ENCODE measurements around the gene CAPN13.

The CAPN13 gene

DNA sequence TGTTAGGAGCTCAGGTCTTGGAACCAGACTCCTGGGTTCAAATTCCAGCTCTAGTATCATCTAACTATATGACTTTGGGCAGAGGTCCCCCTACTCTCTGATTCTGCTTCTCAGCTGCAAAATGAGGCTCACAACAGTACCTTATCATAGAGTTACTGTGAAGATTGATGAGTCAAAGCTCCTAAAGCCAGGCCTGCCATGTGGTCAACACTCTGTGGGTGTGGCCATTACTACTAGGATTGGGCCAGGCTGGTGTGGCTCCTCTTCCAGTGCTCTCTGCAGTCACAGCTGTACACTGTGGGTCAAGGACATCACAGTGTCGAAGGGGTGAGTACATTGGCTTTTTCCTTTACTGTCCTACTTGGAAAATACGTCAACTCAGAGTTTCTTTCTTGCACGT, 22.6 kb downstream of the CAPN13 start:
- DNase-seq: no peak

DNA sequence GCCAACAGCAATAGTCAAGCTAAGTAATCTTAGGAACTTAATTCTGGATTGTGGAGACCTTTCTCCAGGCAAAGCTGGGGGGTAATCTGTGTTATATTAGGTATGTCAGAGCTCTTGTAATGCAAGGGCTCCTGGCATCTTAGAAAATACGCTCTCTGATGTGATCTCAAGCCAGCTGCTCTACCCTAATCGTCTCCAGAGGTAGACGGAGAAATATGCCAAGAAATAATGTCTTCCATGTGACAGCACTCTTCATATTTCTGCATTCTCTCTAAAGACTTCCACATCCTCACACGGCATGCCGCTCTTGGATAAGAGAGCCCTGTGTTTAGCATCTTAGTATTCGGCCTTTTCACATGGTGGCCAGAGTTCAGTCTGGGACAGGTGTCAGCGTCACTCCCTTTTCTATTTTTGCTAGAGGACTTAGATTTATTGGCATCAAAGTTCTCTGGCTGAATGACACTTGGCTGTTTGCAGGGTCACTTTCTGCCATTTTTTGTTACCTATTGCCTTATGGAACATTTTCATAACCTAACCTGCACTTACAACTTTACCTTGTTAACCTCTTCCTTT, 25.2 kb downstream of the CAPN13 start:
- no peak for DNase-seq

- DNase-seq: no peak
Observed at GRCh38 chr2:30781451-30781850, 25.8 kb downstream of the CAPN13 start.

DNA sequence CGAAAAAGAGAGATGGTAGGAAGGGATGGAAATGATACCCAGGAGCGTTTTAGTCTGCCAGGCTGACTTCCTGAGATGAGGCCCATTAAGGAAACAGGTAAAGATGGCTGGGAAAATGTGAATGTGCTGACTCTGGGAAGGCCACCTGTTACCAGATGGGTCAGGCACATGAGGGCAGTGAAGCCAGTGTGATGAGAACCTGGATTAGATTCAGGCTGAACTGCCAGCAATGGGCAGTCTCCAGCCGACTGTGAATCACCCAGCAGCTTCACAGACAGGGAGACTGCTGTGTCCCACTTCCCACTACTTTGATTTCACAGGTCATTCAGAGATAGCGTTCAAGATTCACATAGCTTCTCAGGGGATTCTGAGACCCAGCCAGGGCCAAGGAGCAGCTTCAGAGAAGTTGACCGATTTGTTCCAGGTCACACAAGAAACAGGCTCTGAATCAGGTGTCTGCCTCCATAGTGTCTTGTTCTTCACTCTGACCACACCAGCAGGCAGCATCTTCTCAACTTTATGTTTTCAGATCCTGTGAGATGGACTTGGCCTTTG, 26.4 kb downstream of the CAPN13 start:
- no peak for DNase-seq

DNA sequence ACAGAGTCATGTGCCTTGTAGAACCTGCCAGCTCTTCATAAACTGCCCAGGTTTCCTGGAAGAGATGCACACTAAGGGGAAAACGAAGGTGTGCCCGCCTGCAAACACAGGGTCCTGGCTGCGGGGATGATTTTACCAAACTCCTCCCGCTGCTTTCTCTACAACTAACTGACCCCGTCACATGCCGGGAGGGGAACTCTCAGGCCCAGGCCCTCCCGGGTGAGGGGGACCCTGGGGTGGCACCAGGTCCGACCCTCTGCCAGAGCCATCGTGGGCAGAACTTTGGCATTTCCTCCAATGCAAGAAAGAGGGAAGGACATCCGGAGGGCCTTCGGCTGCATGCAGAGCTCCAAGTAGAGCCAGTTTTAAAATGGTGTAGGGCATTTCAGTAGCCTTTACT, 28.6 kb downstream of the CAPN13 start:
- no peak for DNase-seq

DNA sequence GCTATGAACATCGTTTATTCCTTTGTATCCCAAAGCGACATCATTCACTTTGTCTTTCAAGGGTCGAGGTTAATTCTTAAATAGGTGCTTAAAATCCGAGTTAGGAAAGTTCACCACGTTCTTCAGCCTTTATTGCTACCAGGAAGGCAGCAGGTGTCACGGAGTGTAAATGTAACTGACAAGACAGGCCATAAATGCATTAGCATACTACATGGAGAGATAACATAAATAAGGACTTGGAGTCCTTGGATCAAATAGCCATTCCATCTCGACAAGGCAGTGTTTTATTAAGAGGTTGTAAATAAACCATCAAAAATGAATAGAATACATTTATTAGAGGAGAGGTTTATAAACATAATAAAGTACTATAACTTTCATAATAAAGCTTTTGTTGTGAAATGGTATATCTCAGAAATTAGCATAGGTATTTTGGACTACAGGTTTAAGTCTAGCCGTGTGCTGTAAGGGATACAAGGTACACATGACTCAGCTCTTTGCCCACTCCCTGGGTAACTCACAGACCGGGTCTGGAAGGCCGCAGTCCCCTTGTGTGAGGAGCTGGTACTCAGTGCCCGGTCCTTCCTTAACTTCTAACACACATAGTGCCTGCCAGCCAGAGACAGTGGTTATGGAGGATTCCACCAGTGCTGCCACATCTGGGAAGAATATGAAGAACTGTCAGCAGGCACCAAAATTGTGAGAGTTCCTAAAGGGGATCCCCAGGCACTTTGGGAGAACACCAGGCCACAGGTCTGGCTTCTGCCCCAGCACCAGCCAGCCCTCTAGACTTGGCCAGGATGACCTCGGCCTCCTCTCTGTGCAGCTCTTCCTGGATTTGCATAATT, 29.4 kb downstream of the CAPN13 start:
- DNase-seq: no peak

- DNase-seq: no peak
Observed at GRCh38 chr2:30776831-30777635, 30.2 kb downstream of the CAPN13 start.

DNA sequence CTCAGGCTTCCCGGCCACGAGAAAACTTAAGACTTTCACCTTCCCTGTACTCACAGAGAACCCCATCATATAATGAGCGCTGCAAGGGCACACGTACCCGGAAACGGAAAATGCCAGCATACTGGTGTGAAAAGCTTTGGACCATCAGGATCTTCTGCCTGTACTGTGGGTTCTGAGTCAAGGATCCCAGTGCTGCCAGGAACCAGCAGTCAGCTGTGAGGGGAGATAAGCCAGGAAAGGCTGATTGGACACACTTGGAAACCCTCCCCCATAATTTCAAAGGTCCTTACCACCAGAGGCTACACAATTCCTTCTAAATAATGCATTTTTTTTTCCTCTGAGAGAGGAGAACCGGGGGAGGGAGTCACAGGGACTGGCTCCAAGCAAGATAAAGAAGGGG, 31.4 kb downstream of the CAPN13 start:
- DNase-seq: no peak

DNA sequence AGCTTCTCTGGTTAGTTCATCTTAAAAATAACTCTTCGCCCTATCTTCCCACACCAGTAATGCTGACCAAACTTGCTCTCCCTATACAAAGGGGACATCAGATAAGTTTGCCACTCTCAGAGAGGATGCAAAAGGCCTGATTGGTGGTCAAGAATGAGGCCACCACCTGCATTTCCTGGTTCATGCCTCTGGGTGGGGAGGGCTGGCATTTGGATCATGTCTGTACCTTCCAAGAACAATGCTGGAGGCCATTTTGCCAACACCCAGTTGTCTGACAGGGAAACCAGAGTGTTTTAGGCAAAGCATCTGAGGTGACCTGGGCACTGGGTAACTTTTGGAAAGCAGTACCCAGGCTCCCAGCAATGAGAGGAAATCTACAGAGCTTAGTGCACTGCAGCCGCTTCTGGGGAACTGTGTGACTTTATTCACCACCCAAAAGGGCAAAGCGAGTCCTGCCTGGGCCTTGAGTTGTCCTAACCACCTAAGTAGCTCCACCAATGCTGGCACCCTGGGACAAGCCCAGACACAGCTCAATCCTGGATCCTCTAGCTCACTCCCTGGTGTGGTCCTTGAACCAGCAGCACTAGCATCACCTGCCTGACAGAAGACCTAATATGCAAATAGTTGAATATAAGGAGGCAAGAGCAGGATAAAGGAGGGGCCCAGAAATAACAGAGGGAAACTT, 35.1 kb downstream of the CAPN13 start:
- no peak for DNase-seq

DNA sequence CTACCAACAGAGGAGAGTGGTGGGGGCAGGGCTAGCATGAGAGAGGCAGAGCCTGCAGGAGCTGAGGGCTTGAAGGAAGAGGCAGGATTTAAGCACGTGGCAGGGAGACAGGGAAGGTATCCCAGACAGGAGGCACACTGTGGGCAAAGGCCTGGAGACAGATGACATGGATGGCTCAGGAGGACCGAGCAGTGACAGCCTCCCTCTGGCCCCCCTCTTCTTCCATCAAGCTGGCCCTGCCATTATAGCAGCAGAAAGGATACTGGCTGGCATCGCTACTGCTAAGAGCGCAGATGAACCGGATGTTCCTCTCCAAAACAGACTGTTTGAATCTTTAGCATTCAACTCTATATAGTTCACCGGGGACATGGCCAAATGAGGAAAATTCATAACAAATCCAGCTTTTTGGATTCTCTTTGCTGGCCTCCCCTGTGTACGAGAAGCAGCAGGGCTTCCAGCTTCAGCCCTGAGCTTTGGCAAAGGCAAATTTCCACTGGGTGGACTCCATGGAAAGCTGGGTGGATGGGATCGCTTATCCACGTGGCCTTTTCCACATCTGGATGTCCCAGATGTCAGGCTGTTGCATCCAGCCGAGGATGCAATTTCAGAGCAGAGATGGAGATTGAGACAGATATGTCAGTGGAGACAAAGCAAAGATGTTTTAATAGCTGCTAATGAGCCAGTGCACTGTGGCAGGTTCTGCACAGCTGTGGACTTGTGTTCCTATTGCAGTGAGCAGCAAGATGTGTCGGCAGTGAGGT, 36.2 kb downstream of the CAPN13 start:
- DNase-seq: no peak

- DNase-seq: no peak
Observed at GRCh38 chr2:30769891-30770462, 37.3 kb downstream of the CAPN13 start.

GRCh38 chr2:30769481-30769780, 37.8 kb downstream of the CAPN13 start:
- DNase-seq: no peak

- no peak for DNase-seq
Observed at GRCh38 chr2:30768708-30769480, 38.4 kb downstream of the CAPN13 start.

DNA sequence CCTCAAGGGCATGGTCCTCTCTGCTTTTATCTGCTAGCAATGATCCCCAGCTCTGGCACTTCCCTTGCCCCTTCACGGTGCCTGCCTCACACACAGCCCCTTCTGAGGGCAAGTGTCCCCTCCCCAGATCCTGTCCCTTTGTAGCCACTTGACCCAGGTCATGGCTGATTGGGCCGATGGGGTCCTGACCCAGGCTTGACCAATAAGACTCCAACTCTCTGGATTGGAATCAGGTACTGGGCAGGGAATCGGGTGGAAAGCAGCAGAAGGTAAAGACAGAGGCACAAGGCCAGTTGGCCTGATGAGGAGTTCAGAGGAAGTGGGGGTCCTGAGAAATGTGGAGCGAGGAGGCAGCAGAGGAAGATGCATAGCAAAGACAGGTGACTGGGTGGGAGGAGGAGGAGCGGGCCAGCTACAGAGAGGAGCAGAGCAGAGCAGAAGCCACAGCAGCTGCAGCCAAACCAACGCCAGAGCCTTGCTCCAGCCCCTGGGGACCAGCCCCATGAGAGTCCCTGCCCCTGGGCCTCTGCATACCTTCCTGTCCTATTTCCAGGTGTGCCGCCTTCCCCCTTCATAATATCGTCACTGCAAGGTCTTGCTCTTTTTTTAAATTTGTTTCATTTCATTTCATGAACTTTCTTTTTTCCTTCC, 39.1 kb downstream of the CAPN13 start:
- no peak for DNase-seq

- no peak for DNase-seq
Observed at GRCh38 chr2:30766666-30767065, 40.6 kb downstream of the CAPN13 start.

DNA sequence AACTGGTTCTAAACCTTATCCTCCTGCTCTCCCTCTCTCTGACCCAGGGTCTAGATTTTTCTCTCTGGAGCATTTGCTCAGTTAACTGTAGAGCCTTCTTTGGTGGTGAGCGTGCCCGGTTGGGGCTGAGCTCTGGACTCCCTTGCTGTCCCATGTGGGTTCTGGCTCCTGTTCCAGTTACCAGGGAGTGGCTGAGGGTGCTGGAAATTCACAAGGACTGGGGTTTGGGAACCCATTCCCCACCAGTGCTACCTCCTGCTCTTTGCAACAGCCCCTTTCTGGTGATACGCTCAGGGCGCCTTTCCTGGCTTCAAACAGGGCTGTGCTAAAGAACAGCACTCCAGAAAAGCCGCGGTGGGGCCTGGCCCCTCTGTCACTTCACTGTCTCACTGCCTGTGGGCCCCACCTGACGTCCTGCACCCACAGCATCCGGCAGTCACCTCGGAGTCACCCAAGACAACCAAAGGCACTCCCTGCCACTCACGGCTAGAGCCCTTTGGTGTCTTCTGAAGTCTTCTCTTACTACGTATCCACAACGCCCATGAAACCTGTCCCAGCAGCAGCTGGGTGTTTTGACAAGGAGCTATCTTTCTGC, 41.3 kb downstream of the CAPN13 start:
- DNase-seq: no peak

DNA sequence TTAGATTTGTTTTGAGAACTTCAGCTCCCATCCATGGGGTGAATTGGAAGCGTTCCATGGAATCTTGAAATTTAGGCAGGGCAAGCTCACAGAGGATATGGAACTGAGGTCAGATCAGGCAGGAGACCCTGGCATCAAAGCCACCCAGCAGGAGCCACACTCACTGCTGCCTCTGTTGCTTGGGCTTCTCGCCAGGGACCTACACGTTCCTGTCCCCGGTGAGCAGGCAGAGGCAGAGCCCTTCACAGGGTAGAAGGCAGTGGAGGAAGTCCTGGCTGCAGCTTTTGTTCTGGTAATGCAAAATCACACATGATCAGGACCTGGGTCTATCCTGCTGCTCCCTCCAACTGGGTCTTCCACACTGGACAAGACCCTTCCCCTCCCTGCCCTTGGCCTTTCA, 42.1 kb downstream of the CAPN13 start:
- no peak for DNase-seq

DNA sequence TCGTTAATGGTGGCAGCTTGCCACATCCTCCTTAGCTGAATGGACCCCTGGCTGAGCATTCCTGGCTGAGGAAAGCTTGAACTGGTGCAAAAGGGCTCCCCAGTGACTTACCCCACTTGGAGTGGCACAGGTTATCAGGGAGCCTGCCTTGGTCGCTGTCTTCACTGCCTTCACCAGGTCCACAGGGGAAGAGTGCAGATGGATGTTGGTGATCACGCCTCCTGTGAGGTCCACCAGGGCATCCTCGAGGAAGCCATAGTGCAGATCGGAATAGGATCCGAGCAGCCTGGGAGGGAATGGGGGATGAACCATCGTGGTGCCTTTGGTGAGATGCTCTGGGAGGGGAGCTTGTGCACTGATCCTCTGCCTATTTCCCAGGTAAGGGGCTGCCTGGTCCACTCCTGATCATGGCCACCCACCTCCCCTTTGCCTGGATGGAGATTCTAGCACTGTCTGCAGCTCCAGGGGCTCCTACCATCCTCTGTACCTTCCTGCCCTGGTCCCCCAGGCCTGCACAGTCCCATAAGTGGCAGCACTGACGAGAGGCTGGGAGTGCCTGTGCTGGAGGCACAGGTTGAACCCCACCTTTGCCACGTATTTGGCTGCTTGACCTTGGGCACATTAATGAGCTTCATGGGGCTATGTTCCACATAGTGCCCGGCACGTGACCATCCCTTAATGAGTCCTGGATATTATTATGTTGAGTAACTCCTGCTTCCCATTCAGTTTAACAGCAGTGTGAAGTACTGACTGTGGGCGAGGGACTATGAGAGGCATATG, 43.0 kb downstream of the CAPN13 start:
- DNase-seq: no peak

DNA sequence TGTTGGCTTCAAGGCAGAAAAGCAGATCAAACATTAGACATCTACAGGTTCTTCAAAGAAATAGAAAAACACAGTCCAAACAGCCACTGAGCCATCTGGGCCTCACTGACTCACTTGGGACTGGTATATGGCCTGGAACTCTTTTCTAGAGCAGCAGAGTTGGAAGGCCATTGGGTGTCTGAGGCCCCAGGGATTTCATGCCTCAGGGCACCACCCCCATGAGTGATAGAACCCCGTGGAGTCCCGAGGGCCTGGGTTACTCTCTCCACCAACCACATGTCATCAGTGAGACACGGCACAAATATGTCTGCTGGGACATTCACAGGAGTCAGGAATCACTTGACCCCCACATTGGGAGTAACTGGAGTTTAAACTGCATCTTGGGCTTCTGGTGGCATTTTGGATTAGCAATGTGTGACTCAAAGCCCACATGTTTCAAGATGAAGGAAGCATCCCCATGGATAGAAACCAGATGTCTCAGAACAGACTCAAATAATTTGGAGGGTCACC, 44.0 kb downstream of the CAPN13 start:
- peak; percentile 48 for DNase-seq

Data from HCEC 1CT (cell line).